ENCODE results near the gene PRKN.

Gene PRKN

GRCh38 chr6:162242915-162243314 is 484.7 kb downstream of the PRKN start:
- DNase-seq (ENCODE audit: low read depth): no peak

DNA sequence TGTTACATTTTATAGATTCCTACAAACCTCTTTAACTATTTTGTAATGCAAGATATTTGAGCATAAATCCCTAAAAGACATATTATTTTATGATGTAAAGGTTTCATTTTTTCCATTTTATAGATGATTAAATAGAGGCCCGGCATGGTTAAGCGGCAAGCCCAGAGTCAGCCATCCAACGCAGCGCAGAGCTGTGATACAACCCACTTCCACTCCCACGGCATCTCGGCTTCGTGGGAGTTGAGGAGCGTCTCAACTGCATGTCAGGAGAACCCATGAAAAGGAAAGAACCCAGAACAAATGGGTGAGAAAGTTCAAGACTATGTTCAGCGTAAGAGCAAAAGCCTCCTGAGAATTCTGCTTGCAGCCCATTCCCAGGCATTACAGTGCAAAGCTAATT is 488.2 kb downstream of the PRKN start:
- no peak for DNase-seq (ENCODE audit: low read depth)

GRCh38 chr6:162238675-162239074 is 488.9 kb downstream of the PRKN start:
- no peak for DNase-seq (ENCODE audit: low read depth)

- DNase-seq (ENCODE audit: low read depth): no peak
These were observed 490.2 kb downstream of the PRKN start for GRCh38 chr6:162237331-162237730.

DNA sequence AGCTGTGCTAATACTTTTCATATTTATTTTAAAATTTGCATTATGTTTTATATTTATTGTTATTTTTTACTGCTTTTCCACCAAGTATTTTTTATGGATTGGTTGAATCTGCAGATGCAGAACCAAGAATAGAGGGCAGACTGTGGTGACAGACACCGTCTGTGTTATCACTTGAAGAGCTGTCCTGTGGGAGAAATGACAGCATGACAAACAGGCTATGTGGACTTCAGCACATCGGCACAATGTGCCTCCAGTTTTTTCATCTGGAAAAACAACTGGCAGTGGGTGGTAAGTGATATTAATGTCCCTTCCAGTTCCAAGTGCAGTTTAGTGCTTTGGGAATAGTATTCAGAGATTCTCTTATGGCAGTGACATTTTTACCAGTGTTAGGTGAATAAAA is 492.9 kb downstream of the PRKN start:
- no peak for DNase-seq (ENCODE audit: low read depth)

DNA sequence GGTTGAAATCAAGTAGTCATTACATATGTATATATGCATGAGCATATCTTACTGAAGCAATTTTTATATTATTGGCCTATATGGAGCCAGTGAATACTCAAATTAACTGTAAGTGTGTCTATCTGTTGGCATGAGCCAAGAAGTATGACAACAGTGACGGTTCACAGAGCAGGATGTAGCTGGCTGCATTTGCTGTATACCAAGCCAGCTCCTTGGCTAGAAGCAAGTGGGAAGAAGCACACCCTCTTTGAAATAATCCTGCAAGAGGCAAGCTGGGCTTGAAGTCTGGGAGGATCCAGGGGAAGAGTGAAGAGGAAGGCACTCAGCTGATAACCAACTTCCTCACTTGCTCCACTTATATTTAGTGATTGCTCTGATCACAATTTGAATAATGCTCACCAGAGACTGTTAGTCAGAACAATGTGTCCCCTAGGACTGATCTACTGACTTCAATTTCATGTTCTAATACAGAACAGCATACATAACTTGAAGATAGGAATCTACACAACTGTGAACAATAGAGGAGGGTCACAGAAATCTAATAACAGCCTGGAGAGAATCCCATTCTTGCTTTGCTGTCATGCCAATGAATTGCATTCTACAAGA is 497.3 kb downstream of the PRKN start:
- no peak for DNase-seq (ENCODE audit: low read depth)

- DNase-seq (ENCODE audit: low read depth): no peak
These were observed 498.5 kb downstream of the PRKN start for GRCh38 chr6:162229093-162229492.

GRCh38 chr6:162226803-162227202 is 500.8 kb downstream of the PRKN start:
- DNase-seq (ENCODE audit: low read depth): no peak

DNA sequence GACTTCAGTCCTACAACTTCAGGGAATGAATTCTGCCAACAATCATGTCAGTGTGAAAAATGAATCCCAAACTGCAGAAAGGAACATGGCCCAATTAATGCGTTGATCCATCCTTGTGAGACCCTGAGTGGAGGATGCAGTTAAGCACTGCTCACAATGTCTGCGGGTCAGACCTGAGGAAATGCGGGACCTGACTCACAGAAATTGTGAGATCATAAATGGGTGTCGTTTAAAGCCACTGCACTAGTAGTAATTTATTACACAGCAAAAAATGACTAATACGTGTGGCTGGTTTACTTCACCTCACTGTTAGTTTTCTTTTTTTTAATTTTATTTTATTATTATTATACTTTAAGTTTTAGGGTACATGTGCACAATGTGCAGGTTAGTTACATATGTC is 505.0 kb downstream of the PRKN start:
- no peak for DNase-seq (ENCODE audit: low read depth)

DNA sequence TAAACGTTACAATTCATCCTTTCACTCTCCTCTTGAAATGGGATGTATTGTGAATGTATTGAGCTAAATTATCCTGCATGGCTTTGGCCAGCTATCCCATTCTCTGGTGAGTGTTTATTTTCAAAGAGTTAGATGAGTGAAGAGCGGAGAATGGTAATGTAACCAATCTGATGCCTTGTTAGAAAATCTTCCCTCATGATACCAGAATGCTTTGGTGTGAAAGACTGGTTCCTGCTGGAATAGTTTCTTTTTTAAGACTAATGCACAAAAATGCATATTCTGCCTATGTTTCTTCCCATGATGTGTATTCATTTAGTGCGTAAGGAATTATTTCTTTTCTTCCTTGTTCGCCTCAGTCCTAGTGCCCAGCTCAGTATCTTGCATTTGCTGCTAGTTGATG is 506.7 kb downstream of the PRKN start:
- DNase-seq (ENCODE audit: low read depth): no peak

- no peak for DNase-seq (ENCODE audit: low read depth)
These were observed 508.3 kb downstream of the PRKN start for GRCh38 chr6:162219266-162219665.

GRCh38 chr6:162217811-162218493 is 509.6 kb downstream of the PRKN start:
- no peak for DNase-seq (ENCODE audit: low read depth)

DNA sequence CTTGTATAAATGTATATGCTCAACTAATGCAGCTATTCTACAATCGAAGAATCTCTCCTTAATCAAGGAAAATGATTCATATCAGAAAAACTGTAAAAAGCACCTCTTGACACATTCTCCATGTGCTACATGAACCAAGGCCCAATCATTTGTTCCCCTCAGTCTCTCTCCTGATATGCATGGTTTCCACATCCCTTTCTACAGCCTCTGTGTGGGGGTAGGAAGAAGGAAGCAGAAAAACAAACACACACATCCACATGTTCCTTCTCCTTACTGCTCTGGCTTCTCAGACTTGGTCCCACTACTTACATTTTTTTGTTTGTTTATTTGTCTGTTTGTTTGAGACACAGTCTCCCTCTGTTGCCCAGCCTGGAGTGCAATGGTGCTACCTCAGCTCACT is 510.5 kb downstream of the PRKN start:
- no peak for DNase-seq (ENCODE audit: low read depth)

- DNase-seq (ENCODE audit: low read depth): no peak
These were observed 515.8 kb downstream of the PRKN start for GRCh38 chr6:162211777-162212176.

DNA sequence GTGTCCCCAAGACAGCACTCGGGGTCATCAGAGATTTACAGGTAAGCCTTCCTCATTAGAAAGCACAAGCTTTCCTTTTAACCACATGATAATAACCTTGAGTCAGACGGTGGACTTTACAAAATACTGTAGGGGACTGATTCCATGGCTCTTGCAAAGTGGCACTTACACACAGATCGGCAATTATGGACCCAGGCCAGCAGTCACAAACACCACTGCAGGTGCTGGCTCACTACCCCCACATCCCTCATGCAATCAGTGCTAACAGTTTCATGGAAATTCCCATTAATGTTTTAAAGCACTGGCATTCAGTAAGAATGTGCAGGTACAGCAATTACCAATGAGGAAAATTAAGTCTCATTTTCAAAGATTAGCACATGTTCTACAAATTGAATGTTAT is 516.5 kb downstream of the PRKN start:
- no peak for DNase-seq (ENCODE audit: low read depth)

- DNase-seq (ENCODE audit: low read depth): no peak
These were observed 524.3 kb downstream of the PRKN start for GRCh38 chr6:162203287-162203686.

DNA sequence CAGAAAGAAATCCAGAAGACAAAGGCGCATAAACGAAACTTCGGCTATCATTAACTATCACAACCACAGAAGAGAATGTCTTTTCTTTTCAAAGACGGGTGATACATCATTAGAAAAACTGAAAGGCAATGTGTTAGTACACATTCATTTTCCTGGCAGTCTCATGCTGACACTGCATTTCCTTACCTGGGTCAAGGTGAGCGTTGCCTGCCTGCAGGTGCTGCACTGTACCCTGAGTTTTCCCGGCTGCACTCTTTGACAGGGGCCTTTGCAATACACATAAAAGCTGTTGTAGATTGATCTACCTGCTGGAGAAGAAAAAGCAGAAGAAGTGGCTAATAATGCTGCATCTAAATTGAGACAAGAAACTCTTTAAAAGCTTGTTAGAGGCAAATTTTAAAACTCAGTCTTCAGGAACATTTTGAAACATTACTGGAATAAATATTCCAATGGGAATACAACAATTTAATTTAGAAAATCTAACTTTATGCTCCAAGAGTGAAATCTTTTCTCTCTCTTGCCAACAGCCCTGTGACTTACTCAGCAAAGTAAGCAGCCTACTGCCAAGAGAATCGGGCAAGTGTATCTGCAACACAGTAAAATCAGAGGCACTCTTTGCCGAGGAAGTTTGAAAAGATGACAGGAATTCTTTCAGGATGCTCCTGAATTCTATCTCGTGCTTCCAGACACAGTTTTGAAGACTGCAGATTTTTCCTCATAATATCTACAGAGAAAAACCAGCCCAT is 526.4 kb downstream of the PRKN start:
- no peak for DNase-seq (ENCODE audit: low read depth)

GRCh38 chr6:162200041-162200440 is 527.5 kb downstream of the PRKN start:
- DNase-seq (ENCODE audit: low read depth): no peak

- no peak for DNase-seq (ENCODE audit: low read depth)
These were observed 528.6 kb downstream of the PRKN start for GRCh38 chr6:162198925-162199324.

DNA sequence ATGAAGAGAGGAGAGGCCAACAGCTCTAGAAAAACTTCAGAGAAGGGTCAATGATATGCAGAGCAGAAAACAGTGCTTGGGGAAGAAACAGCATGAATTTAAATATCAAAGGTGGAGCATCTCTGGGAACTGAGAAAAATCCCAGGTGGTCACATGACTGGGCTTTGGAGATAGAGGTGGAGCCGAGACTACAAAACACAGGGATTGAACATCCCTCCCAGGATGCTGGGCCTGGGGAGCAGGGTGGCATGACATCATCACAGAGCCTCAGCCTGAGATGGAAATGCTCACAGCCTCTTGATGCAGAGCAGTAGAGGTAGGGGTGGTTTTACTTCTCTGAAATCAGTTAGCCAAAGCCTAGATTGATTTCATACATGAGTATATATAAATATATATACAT is 529.5 kb downstream of the PRKN start:
- DNase-seq (ENCODE audit: low read depth): no peak

GRCh38 chr6:162195441-162195840 is 532.1 kb downstream of the PRKN start:
- no peak for DNase-seq (ENCODE audit: low read depth)

DNA sequence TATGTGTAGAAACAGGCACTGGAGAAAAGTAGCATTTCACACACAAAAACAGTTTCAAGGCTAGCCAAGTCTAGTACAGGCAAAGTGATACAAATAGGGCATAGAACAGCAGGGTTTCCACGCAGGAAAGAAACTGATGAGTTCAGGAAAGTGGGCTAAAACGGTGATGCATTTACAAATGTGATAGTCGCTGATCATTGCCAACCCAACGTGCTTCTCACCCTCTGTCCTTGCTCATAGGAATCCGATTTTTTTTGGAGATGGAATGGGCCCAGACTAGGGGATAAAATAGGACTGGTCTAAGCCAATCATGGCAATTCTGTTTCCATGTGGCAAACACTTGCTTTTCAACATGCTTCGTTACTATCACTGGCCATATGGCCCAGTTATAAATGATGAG is 536.6 kb downstream of the PRKN start:
- DNase-seq (ENCODE audit: low read depth): no peak

GRCh38 chr6:162187168-162187935 is 540.2 kb downstream of the PRKN start:
- DNase-seq (ENCODE audit: low read depth): no peak
